GM18951 (cell line): ENCODE results near the gene PCDHA13.
"Not testable (repeated sequence)": the region's sequence is repeated elsewhere in the genome, so short reads cannot be mapped to it uniquely, and the experiment has no call there.

ENCODE experiments used
- POLR2A ChIP-seq: IDR thresholded peaks from 4 replicates; pipeline ENCODE4 v1.6.1; 2011; ENCODE audit warnings: mild to moderate bottlenecking; ENCODE audit not compliant: insufficient read length, insufficient read depth; ENCODE audit errors: extremely low read depth
- in situ Hi-C: fragments of 300-500 bp; cut with MboI; formaldehyde crosslinking; loops from one replicate; pipeline ENCODE4 v1.12.0; 2022; ENCODE audit warnings: low sequenced_read_pairs, mixed read lengths, inconsistent platforms; ENCODE audit not compliant: unreplicated experiment

Gene PCDHA13, protein sequence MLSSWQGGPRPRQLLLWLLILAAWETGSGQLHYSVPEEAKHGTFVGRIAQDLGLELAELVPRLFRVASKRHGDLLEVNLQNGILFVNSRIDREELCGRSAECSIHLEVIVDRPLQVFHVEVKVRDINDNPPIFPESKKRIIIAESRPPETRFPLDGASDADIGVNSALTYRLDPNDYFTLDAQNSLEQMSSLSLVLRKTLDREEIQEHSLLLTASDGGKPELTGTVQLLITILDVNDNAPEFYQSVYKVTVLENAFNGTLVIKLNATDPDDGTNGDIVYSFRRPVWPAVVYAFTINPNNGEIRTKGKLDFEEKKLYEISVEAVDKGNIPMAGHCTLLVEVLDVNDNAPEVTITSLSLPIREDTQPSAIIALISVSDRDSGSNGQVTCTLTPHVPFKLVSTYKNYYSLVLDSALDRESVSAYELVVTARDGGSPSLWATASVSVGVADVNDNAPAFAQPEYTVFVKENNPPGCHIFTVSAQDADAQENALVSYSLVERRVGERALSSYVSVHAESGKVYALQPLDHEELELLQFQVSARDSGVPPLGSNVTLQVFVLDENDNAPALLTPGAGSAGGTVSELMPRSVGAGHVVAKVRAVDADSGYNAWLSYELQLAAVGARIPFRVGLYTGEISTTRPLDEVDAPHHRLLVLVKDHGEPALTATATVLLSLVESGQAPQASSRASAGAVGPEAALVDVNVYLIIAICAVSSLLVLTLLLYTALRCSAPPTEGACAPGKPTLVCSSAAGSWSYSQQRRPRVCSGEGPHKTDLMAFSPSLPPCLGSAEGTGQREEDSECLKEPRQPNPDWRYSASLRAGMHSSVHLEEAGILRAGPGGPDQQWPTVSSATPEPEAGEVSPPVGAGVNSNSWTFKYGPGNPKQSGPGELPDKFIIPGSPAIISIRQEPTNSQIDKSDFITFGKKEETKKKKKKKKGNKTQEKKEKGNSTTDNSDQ

DNA sequence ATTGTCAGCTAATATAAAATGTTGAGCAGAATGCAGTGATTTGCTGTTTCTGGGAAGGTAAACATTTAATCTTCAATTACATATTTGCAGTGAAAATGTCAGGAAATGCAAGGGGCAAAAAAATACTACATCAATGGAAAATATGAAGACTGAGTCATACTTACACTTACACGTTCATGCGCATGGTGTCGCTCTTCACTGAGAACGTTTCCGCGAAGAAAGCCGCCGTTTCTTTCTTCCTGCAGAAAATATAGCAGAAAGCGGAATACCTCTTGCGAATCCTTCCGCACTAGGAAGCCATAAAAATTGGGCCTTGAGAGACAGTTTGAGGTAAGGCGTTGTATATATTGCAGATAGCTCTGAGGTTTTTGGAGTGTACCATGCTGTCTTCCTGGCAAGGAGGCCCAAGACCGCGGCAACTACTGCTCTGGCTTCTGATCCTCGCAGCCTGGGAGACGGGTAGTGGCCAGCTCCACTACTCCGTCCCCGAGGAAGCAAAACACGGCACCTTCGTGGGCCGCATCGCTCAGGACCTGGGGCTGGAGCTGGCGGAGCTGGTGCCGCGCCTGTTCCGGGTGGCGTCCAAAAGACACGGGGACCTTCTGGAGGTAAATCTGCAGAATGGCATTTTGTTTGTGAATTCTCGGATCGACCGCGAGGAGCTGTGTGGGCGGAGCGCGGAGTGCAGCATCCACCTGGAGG, at the start of gene PCDHA13:
TSS of gene PCDHA13 (plus strand) at position 236 of the 702 bp plus-strand sequence. CDS start at position 381, 145 bp downstream.
- in situ Hi-C loops, result no loop called here
- no peak for TF ChIP-seq POLR2A

DNA sequence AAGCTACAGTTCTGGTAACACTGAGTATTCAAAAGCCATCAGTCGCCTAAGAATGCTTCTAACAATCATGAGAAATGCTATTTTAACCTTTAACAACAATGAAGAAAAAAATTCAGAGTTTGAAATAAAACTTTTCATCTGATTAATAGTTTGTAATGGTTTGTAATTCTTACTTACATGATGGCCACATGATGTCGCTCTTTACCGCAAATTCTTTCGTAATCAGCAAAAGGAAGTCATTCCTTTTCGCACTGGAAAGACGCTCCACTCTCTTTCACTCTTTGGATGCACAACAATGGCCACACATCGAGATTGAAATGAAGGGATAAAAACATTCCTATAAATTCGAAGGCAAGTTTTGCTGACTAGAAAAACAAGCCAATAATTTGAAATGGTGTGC, 47.9 kb upstream of the PCDHA13 start, which contains the start of gene PCDHA7:
TSS of gene PCDHA7 (plus strand) at position 277 of the 400 bp plus-strand sequence. CDS start at position 392, 115 bp downstream.
- in situ Hi-C loops, result no loop called here
- TF ChIP-seq POLR2A, result no peak

DNA sequence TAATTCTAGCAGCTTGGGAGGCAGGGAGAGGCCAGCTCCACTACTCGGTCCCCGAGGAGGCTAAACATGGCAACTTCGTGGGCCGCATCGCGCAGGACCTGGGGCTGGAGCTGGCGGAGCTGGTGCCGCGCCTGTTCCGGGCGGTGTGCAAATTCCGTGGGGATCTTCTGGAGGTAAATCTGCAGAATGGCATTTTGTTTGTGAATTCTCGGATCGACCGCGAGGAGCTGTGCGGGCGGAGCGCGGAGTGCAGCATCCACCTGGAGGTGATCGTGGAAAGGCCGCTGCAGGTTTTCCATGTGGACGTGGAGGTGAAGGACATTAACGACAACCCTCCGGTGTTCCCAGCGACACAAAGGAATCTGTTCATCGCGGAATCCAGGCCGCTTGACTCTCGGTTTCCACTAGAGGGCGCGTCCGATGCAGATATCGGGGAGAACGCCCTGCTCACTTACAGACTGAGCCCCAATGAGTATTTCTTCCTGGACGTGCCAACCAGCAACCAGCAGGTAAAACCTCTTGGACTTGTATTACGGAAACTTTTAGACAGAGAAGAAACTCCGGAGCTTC, 47.4 kb upstream of the PCDHA13 start:
- in situ Hi-C loops, result not testable (repeated sequence)

DNA sequence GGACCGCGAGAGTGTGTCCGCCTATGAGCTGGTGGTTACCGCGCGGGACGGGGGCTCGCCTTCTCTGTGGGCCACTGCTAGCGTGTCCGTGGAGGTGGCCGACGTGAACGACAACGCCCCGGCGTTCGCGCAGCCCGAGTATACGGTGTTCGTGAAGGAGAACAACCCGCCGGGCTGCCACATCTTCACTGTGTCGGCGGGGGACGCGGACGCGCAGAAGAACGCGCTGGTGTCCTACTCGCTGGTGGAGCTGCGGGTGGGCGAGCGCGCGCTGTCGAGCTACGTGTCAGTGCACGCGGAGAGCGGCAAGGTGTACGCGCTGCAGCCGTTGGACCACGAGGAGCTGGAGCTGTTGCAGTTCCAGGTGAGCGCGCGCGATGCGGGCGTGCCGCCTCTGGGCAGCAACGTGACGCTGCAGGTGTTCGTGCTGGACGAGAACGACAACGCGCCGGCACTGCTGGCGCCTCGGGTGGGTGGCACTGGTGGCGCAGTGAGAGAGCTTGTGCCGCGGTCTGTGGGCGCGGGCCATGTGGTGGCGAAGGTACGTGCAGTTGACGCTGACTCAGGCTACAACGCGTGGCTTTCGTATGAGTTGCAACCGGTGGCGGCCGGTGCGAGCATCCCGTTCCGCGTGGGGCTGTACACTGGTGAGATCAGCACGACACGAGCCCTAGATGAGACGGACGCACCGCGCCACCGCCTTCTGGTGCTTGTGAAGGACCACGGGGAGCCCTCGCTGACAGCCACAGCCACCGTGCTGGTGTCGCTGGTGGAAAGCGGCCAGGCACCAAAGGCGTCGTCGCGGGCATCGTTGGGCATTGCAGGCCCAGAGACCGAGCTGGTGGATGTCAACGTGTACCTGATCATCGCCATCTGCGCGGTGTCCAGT, 46.1 kb upstream of the PCDHA13 start:
- in situ Hi-C loops, result no loop called here
- no peak for TF ChIP-seq POLR2A

DNA sequence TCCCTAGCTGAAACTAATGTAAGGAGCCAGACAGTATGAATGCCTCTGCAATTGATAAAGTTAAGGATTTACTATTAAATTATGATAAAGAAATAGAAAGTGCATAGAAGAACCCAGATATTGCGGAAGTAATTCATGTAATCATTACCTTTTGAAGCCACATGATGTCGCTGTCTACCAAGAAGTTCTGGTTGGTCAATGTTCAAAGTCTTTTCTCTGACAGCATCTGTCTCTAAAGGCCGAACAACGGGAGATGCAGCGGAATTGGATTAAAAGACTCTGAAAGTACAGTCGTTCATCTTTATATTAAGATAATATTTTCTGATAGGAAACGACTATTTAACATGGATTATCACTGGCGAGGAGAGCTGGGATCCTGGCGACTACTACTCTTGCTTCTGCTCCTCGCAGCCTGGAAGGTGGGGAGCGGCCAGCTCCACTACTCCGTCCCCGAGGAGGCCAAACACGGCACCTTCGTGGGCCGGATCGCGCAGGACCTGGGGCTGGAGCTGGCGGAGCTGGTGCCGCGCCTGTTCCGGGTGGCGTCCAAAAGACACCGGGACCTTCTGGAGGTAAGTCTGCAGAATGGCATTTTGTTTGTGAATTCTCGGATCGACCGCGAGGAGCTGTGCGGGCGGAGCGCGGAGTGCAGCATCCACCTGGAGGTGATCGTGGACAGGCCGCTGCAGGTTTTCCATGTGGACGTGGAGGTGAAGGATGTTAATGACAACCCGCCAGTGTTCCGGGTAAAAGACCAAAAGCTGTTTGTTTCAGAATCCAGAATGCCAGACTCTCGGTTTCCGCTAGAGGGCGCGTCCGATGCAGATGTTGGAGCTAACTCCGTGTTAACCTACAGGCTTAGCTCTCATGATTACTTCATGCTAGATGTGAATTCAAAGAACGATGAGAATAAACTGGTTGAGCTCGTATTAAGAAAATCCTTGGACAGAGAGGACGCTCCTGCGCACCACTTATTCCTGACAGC, 40.7 kb upstream of the PCDHA13 start, which contains the start of gene PCDHA8:
TSS of gene PCDHA8 (plus strand) at position 210 of the 985 bp plus-strand sequence. CDS start at position 345, 135 bp downstream.
- in situ Hi-C loops, result no loop called here
- no peak for TF ChIP-seq POLR2A

DNA sequence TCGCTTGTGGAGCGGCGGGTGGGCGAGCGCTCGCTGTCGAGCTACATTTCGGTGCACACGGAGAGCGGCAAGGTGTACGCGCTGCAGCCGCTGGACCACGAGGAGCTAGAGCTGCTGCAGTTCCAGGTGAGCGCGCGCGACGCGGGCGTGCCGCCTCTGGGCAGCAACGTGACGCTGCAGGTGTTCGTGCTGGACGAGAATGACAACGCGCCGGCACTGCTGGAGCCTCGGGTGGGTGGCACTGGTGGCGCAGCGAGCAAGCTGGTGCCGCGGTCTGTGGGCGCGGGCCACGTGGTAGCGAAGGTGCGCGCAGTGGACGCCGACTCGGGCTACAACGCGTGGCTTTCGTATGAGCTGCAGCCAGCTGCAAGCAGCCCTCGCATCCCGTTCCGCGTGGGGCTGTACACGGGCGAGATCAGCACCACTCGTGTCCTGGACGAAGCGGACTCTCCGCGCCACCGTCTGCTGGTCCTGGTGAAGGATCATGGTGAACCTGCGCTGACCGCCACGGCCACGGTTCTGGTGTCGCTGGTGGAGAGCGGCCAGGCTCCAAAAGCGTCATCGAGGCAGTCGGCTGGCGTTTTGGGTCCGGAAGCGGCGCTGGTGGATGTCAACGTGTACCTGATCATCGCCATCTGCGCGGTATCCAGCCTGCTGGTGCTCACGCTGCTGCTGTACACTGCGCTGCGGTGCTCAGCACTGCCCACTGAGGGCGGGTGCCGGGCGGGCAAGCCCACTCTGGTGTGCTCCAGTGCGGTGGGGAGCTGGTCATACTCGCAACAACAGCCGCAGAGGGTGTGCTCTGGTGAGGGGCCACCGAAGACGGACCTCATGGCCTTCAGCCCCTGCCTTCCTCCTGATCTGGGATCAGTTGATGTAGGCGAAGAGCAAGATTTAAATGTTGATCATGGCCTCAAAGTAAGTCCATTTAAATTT, 38.9 kb upstream of the PCDHA13 start:
- TF ChIP-seq POLR2A, result no peak
- in situ Hi-C loops, result no loop called here

DNA sequence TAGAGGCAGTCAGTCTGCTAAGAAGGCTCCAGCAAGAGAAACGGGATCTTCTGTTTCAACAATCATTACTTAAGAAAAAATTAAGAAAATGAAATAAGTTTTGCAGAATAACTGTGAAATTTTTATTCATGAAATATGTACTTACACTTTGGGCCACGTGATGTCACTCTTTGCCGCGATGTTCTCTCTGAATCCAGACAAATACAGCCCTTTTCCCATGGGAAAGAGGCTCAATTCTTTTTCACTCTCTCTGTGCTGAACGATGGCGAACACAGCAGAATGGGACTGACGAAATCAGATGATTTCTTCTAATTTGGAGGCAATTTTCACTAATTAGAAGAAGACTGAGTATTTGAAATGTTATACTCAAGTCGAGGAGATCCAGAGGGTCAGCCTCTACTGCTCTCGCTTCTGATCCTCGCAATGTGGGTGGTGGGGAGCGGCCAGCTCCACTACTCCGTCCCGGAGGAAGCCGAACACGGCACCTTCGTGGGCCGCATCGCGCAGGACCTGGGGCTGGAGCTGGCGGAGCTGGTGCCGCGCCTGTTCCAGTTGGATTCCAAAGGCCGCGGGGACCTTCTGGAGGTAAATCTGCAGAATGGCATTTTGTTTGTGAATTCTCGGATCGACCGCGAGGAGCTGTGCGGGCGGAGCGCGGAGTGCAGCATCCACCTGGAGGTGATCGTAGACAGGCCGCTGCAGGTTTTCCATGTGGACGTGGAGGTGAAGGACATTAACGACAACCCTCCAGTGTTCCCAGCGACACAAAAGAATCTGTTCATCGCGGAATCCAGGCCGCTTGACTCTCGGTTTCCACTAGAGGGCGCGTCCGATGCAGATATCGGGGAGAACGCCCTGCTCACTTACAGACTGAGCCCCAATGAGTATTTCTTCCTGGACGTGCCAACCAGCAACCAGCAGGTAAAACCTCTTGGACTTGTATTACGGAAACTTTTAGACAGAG, 33.5 kb upstream of the PCDHA13 start, which contains the start of gene PCDHA9:
TSS of gene PCDHA9 (plus strand) at position 244 of the 964 bp plus-strand sequence. CDS start at position 358, 114 bp downstream.
- in situ Hi-C loops, result not testable (repeated sequence)

DNA sequence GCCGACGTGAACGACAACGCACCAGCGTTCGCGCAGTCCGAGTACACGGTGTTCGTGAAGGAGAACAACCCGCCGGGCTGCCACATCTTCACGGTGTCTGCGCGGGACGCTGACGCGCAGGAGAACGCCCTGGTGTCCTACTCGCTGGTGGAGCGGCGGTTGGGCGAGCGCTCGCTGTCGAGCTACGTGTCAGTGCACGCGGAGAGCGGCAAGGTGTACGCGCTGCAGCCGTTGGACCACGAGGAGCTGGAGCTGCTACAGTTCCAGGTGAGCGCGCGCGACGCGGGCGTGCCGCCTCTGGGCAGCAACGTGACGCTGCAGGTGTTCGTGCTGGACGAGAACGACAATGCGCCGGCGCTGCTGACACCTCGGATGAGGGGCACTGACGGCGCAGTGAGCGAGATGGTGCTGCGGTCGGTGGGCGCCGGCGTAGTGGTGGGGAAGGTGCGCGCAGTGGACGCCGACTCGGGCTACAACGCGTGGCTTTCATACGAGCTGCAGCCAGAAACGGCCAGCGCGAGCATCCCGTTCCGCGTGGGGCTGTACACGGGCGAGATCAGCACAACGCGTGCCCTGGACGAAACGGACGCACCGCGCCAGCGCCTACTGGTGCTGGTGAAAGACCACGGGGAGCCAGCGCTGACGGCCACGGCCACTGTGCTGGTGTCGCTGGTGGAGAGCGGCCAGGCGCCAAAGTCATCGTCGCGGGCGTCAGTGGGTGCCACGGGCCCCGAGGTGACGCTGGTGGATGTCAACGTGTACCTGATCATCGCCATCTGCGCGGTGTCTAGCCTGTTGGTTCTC, 31.9 kb upstream of the PCDHA13 start:
- in situ Hi-C loops, result not testable (repeated sequence)
